GM13976 (cell line): Measurements from ENCODE around the gene ZKSCAN3.

Source experiments
- DNase-seq: peaks from one replicate; pipeline ENCODE4 v3.0.0; 2012; ENCODE audit warnings: low spot score
- CTCF ChIP-seq: IDR thresholded peaks from 2 replicates; pipeline ENCODE4 v1.5.1; 2012; ENCODE audit warnings: borderline replicate concordance, mild to moderate bottlenecking; ENCODE audit not compliant: insufficient read depth; ENCODE audit errors: extremely low read depth, missing control alignments, control extremely low read depth
- in situ Hi-C: fragments of 300-500 bp; cut with MboI; formaldehyde crosslinking; loops from one replicate; pipeline ENCODE4 v1.12.0; 2022; ENCODE audit warnings: low sequenced_read_pairs, mixed read lengths, inconsistent platforms; ENCODE audit not compliant: unreplicated experiment

Gene ZKSCAN3

DNA sequence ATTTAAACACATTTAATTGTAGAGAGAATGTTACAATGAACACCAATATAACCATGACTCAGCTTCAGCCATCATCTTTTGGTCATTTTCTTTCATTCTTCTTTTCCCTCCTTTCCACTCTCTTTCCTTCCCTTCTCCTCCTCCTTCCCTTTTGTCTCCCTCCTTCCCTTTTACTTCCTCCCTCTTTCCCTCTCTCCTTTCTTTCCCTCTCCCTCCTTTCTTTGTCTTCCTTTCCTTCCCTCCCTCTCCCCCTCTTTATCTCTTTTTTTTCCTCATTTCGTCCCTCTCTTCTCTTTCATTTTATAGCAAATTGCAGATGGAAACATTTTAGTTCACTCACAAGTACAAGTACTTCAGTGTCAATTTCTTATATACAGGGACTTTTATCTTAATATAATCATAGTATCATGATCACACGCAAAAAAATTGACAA is 1.8 kb downstream of the ZKSCAN3 start:
- DNase-seq = no peak
- in situ Hi-C loops = loop anchor here (10.0 kb wide), 2 partner anchors 217 to 457 kb away; a partner anchor contains a TSS
- TF ChIP-seq CTCF = no peak

GRCh38 chr6:28353356-28353755 is 3.6 kb downstream of the ZKSCAN3 start:
- DNase-seq = no peak
- in situ Hi-C loops = loop anchor here (10.0 kb wide), 2 partner anchors 219 to 459 kb away; a partner anchor contains a TSS
- TF ChIP-seq CTCF = no peak

GRCh38 chr6:28353981-28354676 is 4.4 kb downstream of the ZKSCAN3 start:
- TF ChIP-seq CTCF = no peak
- no peak for DNase-seq
- in situ Hi-C loops = loop anchor here (10.0 kb wide), 2 partner anchors 219 to 459 kb away; a partner anchor contains a TSS

DNA sequence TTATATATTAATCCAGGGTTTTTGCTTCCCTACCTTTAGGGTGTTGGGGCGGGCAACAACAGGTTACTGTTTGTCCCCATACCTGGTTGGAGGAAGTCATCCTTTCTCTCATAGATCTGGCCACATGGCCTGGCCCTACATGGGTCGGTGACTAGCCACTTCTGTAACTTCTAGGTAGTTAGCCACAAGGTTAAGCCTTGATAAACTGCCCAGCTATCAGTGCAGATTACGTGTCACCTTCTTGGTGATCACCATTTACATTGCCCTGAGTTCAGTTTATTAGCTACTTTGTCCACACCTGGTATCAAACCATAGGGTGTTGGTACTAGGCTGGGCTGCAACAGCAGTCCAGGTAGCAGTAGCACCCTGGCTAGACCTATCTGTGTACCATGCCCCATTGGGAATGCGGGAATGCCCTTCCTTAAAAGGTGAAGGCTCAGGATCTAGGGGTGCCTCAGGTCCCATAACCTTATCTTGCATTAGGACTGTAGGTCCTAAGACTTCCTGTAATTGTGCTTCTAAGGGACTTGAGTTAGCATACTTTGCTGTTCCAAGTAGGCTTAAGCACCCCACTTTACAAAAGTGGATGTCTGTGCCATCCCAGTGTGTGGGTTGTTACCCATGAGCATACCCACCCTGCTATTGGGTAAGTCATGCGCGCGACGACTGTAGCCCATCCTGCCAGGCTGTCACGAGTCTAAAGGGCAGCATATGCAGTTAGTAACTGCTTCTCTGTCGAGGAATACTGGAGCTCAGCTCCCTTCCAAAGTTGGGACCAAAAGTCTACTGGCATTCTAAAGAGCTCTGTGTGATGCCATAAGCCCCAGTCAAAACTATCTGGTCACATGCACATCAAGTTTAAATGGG is 5.2 kb downstream of the ZKSCAN3 start:
- no peak for DNase-seq
- TF ChIP-seq CTCF = no peak
- in situ Hi-C loops = loop anchor here (10.0 kb wide), 2 partner anchors 220 to 460 kb away; a partner anchor contains a TSS

DNA sequence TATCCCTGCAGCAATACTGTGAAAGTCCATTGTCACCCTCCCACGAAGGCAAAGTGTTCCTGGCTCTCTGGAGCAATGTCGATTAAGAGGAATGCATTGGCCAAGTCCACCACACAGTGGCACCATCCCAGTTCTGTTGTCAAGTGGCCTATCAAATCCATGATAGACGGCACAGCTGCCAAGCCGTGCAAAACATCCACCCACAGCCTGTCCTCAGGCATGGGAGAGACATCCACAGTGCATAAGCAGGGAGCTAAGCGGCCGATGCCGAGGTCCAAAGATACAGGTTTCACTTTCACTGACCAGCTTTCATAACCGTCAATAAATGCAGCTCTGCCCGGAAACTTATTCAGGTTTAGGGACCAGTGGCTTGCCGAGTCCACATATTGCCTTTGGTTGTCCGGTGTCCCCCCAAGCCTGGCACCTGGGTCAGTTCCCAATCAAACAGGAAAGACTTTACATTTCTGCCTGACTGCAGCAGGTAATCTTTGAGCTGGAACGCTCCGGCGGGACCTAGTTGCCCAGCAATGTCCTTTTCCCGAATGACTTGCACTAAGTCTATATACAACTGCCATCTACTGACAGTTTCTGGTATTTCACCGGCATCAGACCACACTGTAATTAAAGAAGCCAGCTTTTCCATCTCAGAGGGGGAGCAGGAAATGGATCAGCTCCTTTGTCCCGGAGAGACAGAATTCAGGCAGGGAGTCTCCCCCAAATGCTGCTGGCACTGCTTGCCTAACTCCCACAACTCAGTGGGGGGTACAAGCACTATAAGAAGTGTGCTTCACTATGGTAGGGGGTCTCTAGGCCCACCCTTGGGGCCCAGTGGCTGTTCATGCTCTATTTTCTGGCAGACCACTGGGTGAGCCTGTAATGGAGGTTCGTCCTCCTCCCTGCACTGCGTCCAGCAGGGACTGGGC is 6.3 kb downstream of the ZKSCAN3 start:
- TF ChIP-seq CTCF = peak; percentile 83
- in situ Hi-C loops = loop anchor here (10.0 kb wide), 2 partner anchors 221 to 461 kb away; a partner anchor contains a TSS
- peak; percentile 71 for DNase-seq

DNA sequence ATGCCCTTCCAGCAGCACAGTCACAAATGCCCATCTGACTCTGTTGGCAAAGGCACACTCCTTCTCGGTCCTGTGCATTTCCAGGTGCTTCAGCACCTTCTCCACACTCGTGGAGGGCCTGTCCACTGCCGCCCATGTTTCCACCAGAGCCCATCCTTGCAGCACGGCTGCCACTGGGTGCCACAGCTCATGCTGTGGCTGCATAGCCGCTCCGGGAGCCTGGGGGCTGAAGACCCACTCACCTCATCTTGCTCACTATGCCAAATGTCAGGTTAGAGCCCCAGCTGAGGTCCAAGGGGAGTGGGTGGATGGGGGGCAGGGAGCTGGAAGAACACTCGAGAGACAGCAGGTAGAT is 6.9 kb downstream of the ZKSCAN3 start:
- in situ Hi-C loops = loop anchor here (10.0 kb wide), 2 partner anchors 222 to 462 kb away; a partner anchor contains a TSS
- TF ChIP-seq CTCF = no peak
- DNase-seq = no peak
